ENCODE data around the gene CFAP99. TPM values are rescaled to one million over a fixed set of nuclear protein-coding genes. Genes with fewer than 3 reads are reported as not detected.

Gene CFAP99
- total and polyA plus RNA-seq, 2 experiments from 2014 or later: not detected

GRCh38 chr4:2428496-2429213 lies 9.9 kb downstream of the CFAP99 start:
- H3K79me2 ChIP-seq (replicated peaks; ENCODE audit: insufficient read depth): no peaks in the 10 kb centered on the region
- TF ChIP-seq JUNB (IDR thresholded peaks at IDR 0.05; ENCODE audit: unreplicated experiment) (no peak), ZNF462 (CRISPR knock-in tag; IDR thresholded peaks at IDR 0.05) (no peak), POLR2AphosphoS5 (IDR thresholded peaks at IDR 0.05; ENCODE audit: low read depth) (no peak), STAT1 (IDR thresholded peaks at IDR 0.05; ENCODE audit: unreplicated experiment) (no peak), EZH2phosphoT487 (IDR thresholded peaks at IDR 0.05; ENCODE audit: unreplicated experiment) (no peak), CREB1 (CRISPR knock-in tag; IDR thresholded peaks at IDR 0.05; ENCODE audit: low read depth) (no peak), NANOG (IDR thresholded peaks at IDR 0.05; ENCODE audit: borderline replicate concordance) (no peak), EZH2 (IDR thresholded peaks at IDR 0.05; ENCODE audit: low read depth, unreplicated experiment) (no peak), ZNF331 (CRISPR knock-in tag; IDR thresholded peaks at IDR 0.05; ENCODE audit: low read depth) (no peak), ZNF114 (CRISPR knock-in tag; IDR thresholded peaks at IDR 0.05) (no peak)
- TF ChIP-seq, protein P1, sequence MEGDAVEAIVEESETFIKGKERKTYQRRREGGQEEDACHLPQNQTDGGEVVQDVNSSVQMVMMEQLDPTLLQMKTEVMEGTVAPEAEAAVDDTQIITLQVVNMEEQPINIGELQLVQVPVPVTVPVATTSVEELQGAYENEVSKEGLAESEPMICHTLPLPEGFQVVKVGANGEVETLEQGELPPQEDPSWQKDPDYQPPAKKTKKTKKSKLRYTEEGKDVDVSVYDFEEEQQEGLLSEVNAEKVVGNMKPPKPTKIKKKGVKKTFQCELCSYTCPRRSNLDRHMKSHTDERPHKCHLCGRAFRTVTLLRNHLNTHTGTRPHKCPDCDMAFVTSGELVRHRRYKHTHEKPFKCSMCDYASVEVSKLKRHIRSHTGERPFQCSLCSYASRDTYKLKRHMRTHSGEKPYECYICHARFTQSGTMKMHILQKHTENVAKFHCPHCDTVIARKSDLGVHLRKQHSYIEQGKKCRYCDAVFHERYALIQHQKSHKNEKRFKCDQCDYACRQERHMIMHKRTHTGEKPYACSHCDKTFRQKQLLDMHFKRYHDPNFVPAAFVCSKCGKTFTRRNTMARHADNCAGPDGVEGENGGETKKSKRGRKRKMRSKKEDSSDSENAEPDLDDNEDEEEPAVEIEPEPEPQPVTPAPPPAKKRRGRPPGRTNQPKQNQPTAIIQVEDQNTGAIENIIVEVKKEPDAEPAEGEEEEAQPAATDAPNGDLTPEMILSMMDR (conservative IDR thresholded peaks at IDR 0.05; ENCODE audit: low read depth in 2 of 2): no peak
- TF ChIP-seq, protein P2, sequence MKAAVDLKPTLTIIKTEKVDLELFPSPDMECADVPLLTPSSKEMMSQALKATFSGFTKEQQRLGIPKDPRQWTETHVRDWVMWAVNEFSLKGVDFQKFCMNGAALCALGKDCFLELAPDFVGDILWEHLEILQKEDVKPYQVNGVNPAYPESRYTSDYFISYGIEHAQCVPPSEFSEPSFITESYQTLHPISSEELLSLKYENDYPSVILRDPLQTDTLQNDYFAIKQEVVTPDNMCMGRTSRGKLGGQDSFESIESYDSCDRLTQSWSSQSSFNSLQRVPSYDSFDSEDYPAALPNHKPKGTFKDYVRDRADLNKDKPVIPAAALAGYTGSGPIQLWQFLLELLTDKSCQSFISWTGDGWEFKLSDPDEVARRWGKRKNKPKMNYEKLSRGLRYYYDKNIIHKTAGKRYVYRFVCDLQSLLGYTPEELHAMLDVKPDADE (IDR thresholded peaks at IDR 0.05): no peak
- TF ChIP-seq, protein P3, sequence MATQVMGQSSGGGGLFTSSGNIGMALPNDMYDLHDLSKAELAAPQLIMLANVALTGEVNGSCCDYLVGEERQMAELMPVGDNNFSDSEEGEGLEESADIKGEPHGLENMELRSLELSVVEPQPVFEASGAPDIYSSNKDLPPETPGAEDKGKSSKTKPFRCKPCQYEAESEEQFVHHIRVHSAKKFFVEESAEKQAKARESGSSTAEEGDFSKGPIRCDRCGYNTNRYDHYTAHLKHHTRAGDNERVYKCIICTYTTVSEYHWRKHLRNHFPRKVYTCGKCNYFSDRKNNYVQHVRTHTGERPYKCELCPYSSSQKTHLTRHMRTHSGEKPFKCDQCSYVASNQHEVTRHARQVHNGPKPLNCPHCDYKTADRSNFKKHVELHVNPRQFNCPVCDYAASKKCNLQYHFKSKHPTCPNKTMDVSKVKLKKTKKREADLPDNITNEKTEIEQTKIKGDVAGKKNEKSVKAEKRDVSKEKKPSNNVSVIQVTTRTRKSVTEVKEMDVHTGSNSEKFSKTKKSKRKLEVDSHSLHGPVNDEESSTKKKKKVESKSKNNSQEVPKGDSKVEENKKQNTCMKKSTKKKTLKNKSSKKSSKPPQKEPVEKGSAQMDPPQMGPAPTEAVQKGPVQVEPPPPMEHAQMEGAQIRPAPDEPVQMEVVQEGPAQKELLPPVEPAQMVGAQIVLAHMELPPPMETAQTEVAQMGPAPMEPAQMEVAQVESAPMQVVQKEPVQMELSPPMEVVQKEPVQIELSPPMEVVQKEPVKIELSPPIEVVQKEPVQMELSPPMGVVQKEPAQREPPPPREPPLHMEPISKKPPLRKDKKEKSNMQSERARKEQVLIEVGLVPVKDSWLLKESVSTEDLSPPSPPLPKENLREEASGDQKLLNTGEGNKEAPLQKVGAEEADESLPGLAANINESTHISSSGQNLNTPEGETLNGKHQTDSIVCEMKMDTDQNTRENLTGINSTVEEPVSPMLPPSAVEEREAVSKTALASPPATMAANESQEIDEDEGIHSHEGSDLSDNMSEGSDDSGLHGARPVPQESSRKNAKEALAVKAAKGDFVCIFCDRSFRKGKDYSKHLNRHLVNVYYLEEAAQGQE (IDR thresholded peaks at IDR 0.05; ENCODE audit: unreplicated experiment): no peak
- DNase-seq (ENCODE audit: low spot score): no peak
- H3K4me1 Mint-ChIP-seq: peaks cover 7% of the 10 kb centered on the region; the same call in 1 of the 3 replicates
- peak overlapping the region; percentile 52 for H2AFZ ChIP-seq
- no peak overlapping the region for H3K4me2 ChIP-seq
- H3K9me2 ChIP-seq (ENCODE audit: insufficient read depth): no peaks in the 10 kb centered on the region
- H3K36me3 Mint-ChIP-seq (ENCODE audit: low read depth): no peaks in the 10 kb centered on the region; the same call in 2 of the 3 replicates
- H3K27ac Mint-ChIP-seq: no peak overlapping the region
- H3F3A ChIP-seq (replicated peaks; ENCODE audit: low read depth): no peaks in the 10 kb centered on the region
- peaks cover 3% of the 10 kb centered on the region; the same call in 1 of the 2 replicates for H3K4me1 ChIP-seq (ENCODE audit: insufficient read depth)
- no peaks in the 10 kb centered on the region for H4K20me1 ChIP-seq (replicated peaks; ENCODE audit: insufficient read depth)
- no peak overlapping the region for H3K27ac ChIP-seq (ENCODE audit: low read depth)
- H3K36me3 ChIP-seq (ENCODE audit: insufficient read depth): no peaks in the 10 kb centered on the region
- H3K9me3 Mint-ChIP-seq: no peaks in the 10 kb centered on the region; the same call in 2 of the 3 replicates
- no peaks in the 10 kb centered on the region for H3K27me3 ChIP-seq (ENCODE audit: insufficient read depth)
- no peak overlapping the region for H3K4me3 ChIP-seq
- peaks cover 5% of the 10 kb centered on the region for H3K27me3 Mint-ChIP-seq (ENCODE audit: insufficient read depth, low read depth, poor library complexity)
- H3K4me3 Mint-ChIP-seq: no peak overlapping the region; the same call in 2 of the 3 replicates
- ATAC-seq: no peak

Data from GM23338 (cell line).